Keratinocyte (primary cell): Measurements from ENCODE around the gene NLRC5. TPM values are rescaled to one million over a fixed set of nuclear protein-coding genes. Genes with fewer than 3 reads are reported as not detected.

Experiments used
- DNase-seq: peaks from one replicate; pipeline ENCODE4 v3.0.0-alpha.2; 2011; ENCODE audit warnings: low read depth, missing footprints, low spot score
- FAIRE-seq: peaks from 2 replicates; lab custom pipeline; 2011; peaks lifted over from hg19 to GRCh38; lab: Jason Lieb, UNC
- H2AFZ ChIP-seq: 2 replicates; pipeline ENCODE4 v1.6.0; 2012; ENCODE audit warnings: low read length, control low read depth, inconsistent platforms; ENCODE audit not compliant: control insufficient read depth
- H3K27ac ChIP-seq: 2 replicates; pipeline ENCODE4 v1.5.1; 2011; ENCODE audit warnings: low read length; ENCODE audit not compliant: control insufficient read depth, insufficient read depth
- H3K27me3 ChIP-seq: 3 replicates; pipeline ENCODE4 v1.6.0; 2011; ENCODE audit warnings: low read length; ENCODE audit not compliant: control insufficient read depth, insufficient read depth; ENCODE audit errors: extremely low read depth
- H3K36me3 ChIP-seq, 2 experiments: 2 replicates in 1 of 2; 3 replicates in 1 of 2; pipeline ENCODE4 v1.5.1; 2011; ENCODE audit warnings: low read length in 2 of 2, mild to moderate bottlenecking in 1 of 2; ENCODE audit not compliant: control insufficient read depth in 2 of 2, insufficient read depth in 2 of 2; ENCODE audit errors: extremely low read depth in 1 of 2
- H3K4me1 ChIP-seq: 3 replicates; pipeline ENCODE4 v1.5.1; 2011; ENCODE audit warnings: low read length; ENCODE audit not compliant: control insufficient read depth, insufficient read depth; ENCODE audit errors: extremely low read depth
- H3K4me2 ChIP-seq: 3 replicates; pipeline ENCODE4 v1.6.0; 2011; ENCODE audit warnings: low read depth, low read length; ENCODE audit not compliant: control insufficient read depth, insufficient read depth; ENCODE audit errors: extremely low read depth
- H3K4me3 ChIP-seq, 3 experiments: fragments of 200-600 bp in 1 of 3; sonication (generic) in 1 of 3; 2 replicates in 2 of 3; 3 replicates in 1 of 3; pipeline ENCODE4 v1.5.1; 2011 to 2016; ENCODE audit warnings: low read length in 3 of 3, mild to moderate bottlenecking in 3 of 3, control low read depth in 2 of 3, inconsistent platforms in 1 of 3, low read depth in 1 of 3, mixed read lengths in 1 of 3, mixed run types in 1 of 3, moderate library complexity in 1 of 3; ENCODE audit not compliant: control insufficient read depth in 2 of 3, insufficient read depth in 2 of 3; ENCODE audit errors: extremely low read depth in 1 of 3
- H3K79me2 ChIP-seq: 2 replicates; pipeline ENCODE4 v1.6.0; 2012; ENCODE audit warnings: low read length; ENCODE audit not compliant: control insufficient read depth, insufficient read depth
- H3K9ac ChIP-seq: 3 replicates; pipeline ENCODE4 v1.6.0; 2011; ENCODE audit warnings: low read length; ENCODE audit not compliant: control insufficient read depth, insufficient read depth; ENCODE audit errors: extremely low read depth
- H3K9me1 ChIP-seq: 3 replicates; pipeline ENCODE4 v1.6.0; 2011; ENCODE audit warnings: low read length; ENCODE audit not compliant: control insufficient read depth, insufficient read depth; ENCODE audit errors: extremely low read depth
- H3K9me3 ChIP-seq: 2 replicates; pipeline ENCODE4 v1.5.1; 2012; ENCODE audit warnings: low read depth, low read length; ENCODE audit not compliant: control insufficient read depth
- H4K20me1 ChIP-seq: 3 replicates; pipeline ENCODE4 v1.6.0; 2011; ENCODE audit warnings: low read length; ENCODE audit not compliant: control insufficient read depth, insufficient read depth; ENCODE audit errors: extremely low read depth
- EZH2 ChIP-seq: IDR thresholded peaks from one replicate; pipeline ENCODE4 v1.6.1; 2012; ENCODE audit warnings: inconsistent platforms, mild to moderate bottlenecking, low read length, moderate library complexity
- dilution Hi-C: fragments of 300-500 bp; cut with MboI; formaldehyde crosslinking; loops from one replicate; pipeline ENCODE4 v1.7.0; 2020; ENCODE audit warnings: low sequenced_read_pairs; ENCODE audit not compliant: extremely low pct_ligation_motif_present
- polyA plus RNA-seq, 5 experiments: library from polyadenylated mRNA; depleted of rRNA in 3 of 5; stranded (reverse) in 3 of 5; stranded (forward) in 1 of 5; unstranded in 1 of 5; fragments of >200 nt; gene quantifications; 1 replicate in 1 of 5; 2 replicates in 3 of 5; 3 replicates in 1 of 5; pipeline versions ENCODE4 v1.2.1 to v1.2.3, GENCODE V29; 2011 to 2012; ENCODE audit warnings: missing spikeins in 2 of 5, low read depth in 1 of 5, low replicate concordance in 1 of 5
- TF ChIP-seq, protein P1 (sequence below), 3 experiments: IDR thresholded peaks in 1 of 3; conservative IDR thresholded peaks in 1 of 3; optimal IDR thresholded peaks in 1 of 3; 2 replicates in 2 of 3; 3 replicates in 1 of 3; pipeline versions ENCODE3 to v1.5.1; 2011; ENCODE audit warnings: low read length in 3 of 3, mild to moderate bottlenecking in 3 of 3, moderate library complexity in 2 of 3, control low read depth in 1 of 3, inconsistent platforms in 1 of 3; ENCODE audit not compliant: insufficient read depth in 2 of 3; ENCODE audit errors: extremely low read depth in 1 of 3

NLRC5 gene
- polyA plus RNA-seq, 1 donor (not counting 4 experiments of a cell fraction or from before 2014, with no cell fraction given) = 7.8 TPM

DNA sequence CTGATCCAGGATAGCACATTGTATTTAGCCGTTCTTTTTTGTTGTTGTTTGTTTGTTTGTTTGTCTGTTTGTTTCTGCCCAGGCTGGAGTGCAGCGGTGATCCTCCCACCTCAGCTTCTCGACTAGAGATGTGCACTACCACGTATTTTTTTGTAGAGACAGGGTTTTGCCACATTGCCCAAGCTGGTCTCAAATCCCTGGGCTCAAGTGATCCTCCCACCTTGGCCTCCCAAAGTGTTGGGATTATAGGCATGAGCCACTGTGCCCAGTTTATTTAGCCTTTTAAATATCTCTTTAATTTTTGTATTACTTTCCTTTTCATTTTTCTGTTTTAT, 9.2 kb upstream of the NLRC5 start:
- peaks cover 2% of the 10 kb centered on the region for H3K4me1 ChIP-seq
- no peak overlapping the region for H3K4me2 ChIP-seq
- TF ChIP-seq, protein P1, sequence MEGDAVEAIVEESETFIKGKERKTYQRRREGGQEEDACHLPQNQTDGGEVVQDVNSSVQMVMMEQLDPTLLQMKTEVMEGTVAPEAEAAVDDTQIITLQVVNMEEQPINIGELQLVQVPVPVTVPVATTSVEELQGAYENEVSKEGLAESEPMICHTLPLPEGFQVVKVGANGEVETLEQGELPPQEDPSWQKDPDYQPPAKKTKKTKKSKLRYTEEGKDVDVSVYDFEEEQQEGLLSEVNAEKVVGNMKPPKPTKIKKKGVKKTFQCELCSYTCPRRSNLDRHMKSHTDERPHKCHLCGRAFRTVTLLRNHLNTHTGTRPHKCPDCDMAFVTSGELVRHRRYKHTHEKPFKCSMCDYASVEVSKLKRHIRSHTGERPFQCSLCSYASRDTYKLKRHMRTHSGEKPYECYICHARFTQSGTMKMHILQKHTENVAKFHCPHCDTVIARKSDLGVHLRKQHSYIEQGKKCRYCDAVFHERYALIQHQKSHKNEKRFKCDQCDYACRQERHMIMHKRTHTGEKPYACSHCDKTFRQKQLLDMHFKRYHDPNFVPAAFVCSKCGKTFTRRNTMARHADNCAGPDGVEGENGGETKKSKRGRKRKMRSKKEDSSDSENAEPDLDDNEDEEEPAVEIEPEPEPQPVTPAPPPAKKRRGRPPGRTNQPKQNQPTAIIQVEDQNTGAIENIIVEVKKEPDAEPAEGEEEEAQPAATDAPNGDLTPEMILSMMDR (optimal IDR thresholded peaks at IDR 0.05 in 1 of 3, IDR thresholded peaks at IDR 0.05 in 1 of 3, conservative IDR thresholded peaks at IDR 0.05 in 1 of 3; ENCODE audit: extremely low read depth in 1 of 3, insufficient read depth in 2 of 3, low read length in 3 of 3) = no peak
- TF ChIP-seq EZH2 = no peak
- DNase-seq (no peak), FAIRE-seq (no peak)
- H3K4me3 ChIP-seq = no peak overlapping the region
- no peaks in the 10 kb centered on the region for H3K79me2 ChIP-seq
- dilution Hi-C loops = no loop called here
- H3K9me3 ChIP-seq = no peaks in the 10 kb centered on the region
- H4K20me1 ChIP-seq = no peaks in the 10 kb centered on the region
- no peaks in the 10 kb centered on the region for H3K9me1 ChIP-seq
- H3K36me3 ChIP-seq = no peaks in the 10 kb centered on the region
- H3K9ac ChIP-seq = no peak overlapping the region
- no peak overlapping the region for H2AFZ ChIP-seq
- no peak overlapping the region for H3K27ac ChIP-seq
- H3K27me3 ChIP-seq = peaks cover 2% of the 10 kb centered on the region

- H3K4me1 ChIP-seq = peaks cover 11% of the 10 kb centered on the region
- H3K36me3 ChIP-seq = no peaks in the 10 kb centered on the region
- no peak for TF ChIP-seq EZH2
- TF ChIP-seq, protein P1 (optimal IDR thresholded peaks at IDR 0.05 in 1 of 3, IDR thresholded peaks at IDR 0.05 in 1 of 3, conservative IDR thresholded peaks at IDR 0.05 in 1 of 3; ENCODE audit: extremely low read depth in 1 of 3, insufficient read depth in 2 of 3, low read length in 3 of 3) = no peak
- no peaks in the 10 kb centered on the region for H3K9me1 ChIP-seq
- H4K20me1 ChIP-seq = no peaks in the 10 kb centered on the region
- DNase-seq = no peak
- no peak overlapping the region for H3K9ac ChIP-seq
- H3K79me2 ChIP-seq = no peaks in the 10 kb centered on the region
- dilution Hi-C loops = no loop called here
- no peak overlapping the region for H3K4me3 ChIP-seq
- no peaks in the 10 kb centered on the region for H3K9me3 ChIP-seq
- FAIRE-seq = no peak
- no peak overlapping the region for H3K27ac ChIP-seq
- no peak overlapping the region for H3K4me2 ChIP-seq
- no peak overlapping the region for H2AFZ ChIP-seq
- no peaks in the 10 kb centered on the region for H3K27me3 ChIP-seq
Measured at GRCh38 chr16:56980792-56981724, 8.3 kb upstream of the NLRC5 start.
